IPS-18a (cell line): ENCODE results near the gene RRAGD.

ENCODE experiments used
- H3K27ac ChIP-seq: one replicate; pipeline ENCODE4 v1.5.1; 2013; ENCODE audit warnings: low read length
- H3K27me3 ChIP-seq: one replicate; pipeline ENCODE4 v1.6.1; 2013; ENCODE audit warnings: mild to moderate bottlenecking, low read length; ENCODE audit not compliant: control insufficient read depth, insufficient read depth
- H3K36me3 ChIP-seq: one replicate; pipeline ENCODE4 v1.6.1; 2013; ENCODE audit warnings: low read depth, low read length; ENCODE audit not compliant: control insufficient read depth
- H3K4me1 ChIP-seq: one replicate; pipeline ENCODE4 v1.6.1; 2013; ENCODE audit warnings: low read depth, low read length; ENCODE audit not compliant: control insufficient read depth
- H3K4me3 ChIP-seq: one replicate; pipeline ENCODE4 v1.5.1; 2013; ENCODE audit warnings: low read length
- H3K9ac ChIP-seq: one replicate; pipeline ENCODE4 v1.6.1; 2013; ENCODE audit warnings: mild to moderate bottlenecking, low read length, moderate library complexity
- H3K9me3 ChIP-seq: one replicate; pipeline ENCODE4 v1.6.1; 2013; ENCODE audit warnings: low read depth, low read length; ENCODE audit not compliant: control insufficient read depth

RRAGD gene

GRCh38 chr6:89351671-89352277, 60.3 kb downstream of the RRAGD start:
- H3K36me3 ChIP-seq, result no peaks in the 10 kb centered on the region
- peak overlapping the region; percentile 82 for H3K4me3 ChIP-seq
- peaks cover 9% of the 10 kb centered on the region for H3K27me3 ChIP-seq
- H3K4me1 ChIP-seq, result peaks cover 10% of the 10 kb centered on the region
- no peak overlapping the region for H3K27ac ChIP-seq
- peak overlapping the region; percentile 75 for H3K9ac ChIP-seq
- H3K9me3 ChIP-seq, result no peaks in the 10 kb centered on the region

- no peaks in the 10 kb centered on the region for H3K9me3 ChIP-seq
- no peak overlapping the region for H3K4me3 ChIP-seq
- peaks cover 9% of the 10 kb centered on the region for H3K27me3 ChIP-seq
- no peak overlapping the region for H3K9ac ChIP-seq
- no peak overlapping the region for H3K27ac ChIP-seq
- no peaks in the 10 kb centered on the region for H3K36me3 ChIP-seq
- peaks cover 10% of the 10 kb centered on the region for H3K4me1 ChIP-seq
Measured at GRCh38 chr6:89350281-89350966, 61.6 kb downstream of the RRAGD start.

GRCh38 chr6:89348372-89348771, 63.7 kb downstream of the RRAGD start:
- peaks cover 9% of the 10 kb centered on the region for H3K27me3 ChIP-seq
- no peak overlapping the region for H3K4me3 ChIP-seq
- H3K27ac ChIP-seq, result no peak overlapping the region
- H3K9ac ChIP-seq, result no peak overlapping the region
- no peaks in the 10 kb centered on the region for H3K36me3 ChIP-seq
- no peaks in the 10 kb centered on the region for H3K9me3 ChIP-seq
- peaks cover 10% of the 10 kb centered on the region for H3K4me1 ChIP-seq

- peaks cover 10% of the 10 kb centered on the region for H3K4me1 ChIP-seq
- no peak overlapping the region for H3K9ac ChIP-seq
- H3K27me3 ChIP-seq, result peaks cover 9% of the 10 kb centered on the region
- H3K36me3 ChIP-seq, result no peaks in the 10 kb centered on the region
- no peaks in the 10 kb centered on the region for H3K9me3 ChIP-seq
- no peak overlapping the region for H3K4me3 ChIP-seq
- no peak overlapping the region for H3K27ac ChIP-seq
Measured at GRCh38 chr6:89347825-89348224, 64.2 kb downstream of the RRAGD start.

- H3K36me3 ChIP-seq, result no peaks in the 10 kb centered on the region
- H3K9me3 ChIP-seq, result no peaks in the 10 kb centered on the region
- H3K9ac ChIP-seq, result no peak overlapping the region
- no peak overlapping the region for H3K27ac ChIP-seq
- H3K4me3 ChIP-seq, result no peak overlapping the region
- peaks cover 6% of the 10 kb centered on the region for H3K4me1 ChIP-seq
- peaks cover 2% of the 10 kb centered on the region for H3K27me3 ChIP-seq
Measured at GRCh38 chr6:89346433-89346832, 65.6 kb downstream of the RRAGD start.

- Histone ChIP-seq H3K27ac (no peak overlapping the region), H3K4me3 (no peak overlapping the region), H3K9ac (no peak overlapping the region), H3K4me1 (no peaks in the 10 kb centered on the region), H3K27me3 (no peaks in the 10 kb centered on the region), H3K36me3 (peaks cover 9% of the 10 kb centered on the region), H3K9me3 (no peaks in the 10 kb centered on the region)
Measured at GRCh38 chr6:89339565-89339964, 72.5 kb downstream of the RRAGD start.

- H3K27ac ChIP-seq, result no peak overlapping the region
- H3K27me3 ChIP-seq, result no peaks in the 10 kb centered on the region
- no peak overlapping the region for H3K4me3 ChIP-seq
- no peak overlapping the region for H3K9ac ChIP-seq
- no peaks in the 10 kb centered on the region for H3K9me3 ChIP-seq
- H3K4me1 ChIP-seq, result no peaks in the 10 kb centered on the region
- peaks cover 21% of the 10 kb centered on the region for H3K36me3 ChIP-seq
Measured at GRCh38 chr6:89335164-89335563, 76.9 kb downstream of the RRAGD start.

GRCh38 chr6:89330910-89331309, 81.2 kb downstream of the RRAGD start:
- no peaks in the 10 kb centered on the region for H3K27me3 ChIP-seq
- H3K4me1 ChIP-seq, result no peaks in the 10 kb centered on the region
- peaks cover 17% of the 10 kb centered on the region for H3K36me3 ChIP-seq
- H3K9me3 ChIP-seq, result no peaks in the 10 kb centered on the region
- H3K27ac ChIP-seq, result no peak overlapping the region
- no peak overlapping the region for H3K9ac ChIP-seq
- no peak overlapping the region for H3K4me3 ChIP-seq

GRCh38 chr6:89328976-89329375, 83.1 kb downstream of the RRAGD start:
- Histone ChIP-seq H3K27ac (no peak overlapping the region), H3K36me3 (peaks cover 17% of the 10 kb centered on the region), H3K9me3 (no peaks in the 10 kb centered on the region), H3K9ac (no peak overlapping the region), H3K4me1 (no peaks in the 10 kb centered on the region), H3K27me3 (no peaks in the 10 kb centered on the region), H3K4me3 (no peak overlapping the region)

GRCh38 chr6:89324304-89324703, 87.8 kb downstream of the RRAGD start:
- Histone ChIP-seq H3K9ac (no peak overlapping the region), H3K9me3 (peaks cover 5% of the 10 kb centered on the region), H3K27ac (no peak overlapping the region), H3K4me3 (no peak overlapping the region), H3K4me1 (no peaks in the 10 kb centered on the region), H3K27me3 (no peaks in the 10 kb centered on the region), H3K36me3 (peaks cover under 1% of the 10 kb centered on the region)

GRCh38 chr6:89323511-89323971, 88.5 kb downstream of the RRAGD start:
- no peak overlapping the region for H3K4me3 ChIP-seq
- peaks cover 5% of the 10 kb centered on the region for H3K9me3 ChIP-seq
- H3K4me1 ChIP-seq, result no peaks in the 10 kb centered on the region
- H3K36me3 ChIP-seq, result no peaks in the 10 kb centered on the region
- no peak overlapping the region for H3K27ac ChIP-seq
- H3K9ac ChIP-seq, result no peak overlapping the region
- no peaks in the 10 kb centered on the region for H3K27me3 ChIP-seq
